GM18867 (cell line): ENCODE results near the gene CDH2.

Experiments used
- ATAC-seq: cut with Tn5 transposase; IDR thresholded peaks from one replicate; pipeline ENCODE4 v1.9.1; 2021; ENCODE audit warnings: mild to moderate bottlenecking, moderate library complexity; ENCODE audit not compliant: unreplicated experiment

The CDH2 gene

DNA sequence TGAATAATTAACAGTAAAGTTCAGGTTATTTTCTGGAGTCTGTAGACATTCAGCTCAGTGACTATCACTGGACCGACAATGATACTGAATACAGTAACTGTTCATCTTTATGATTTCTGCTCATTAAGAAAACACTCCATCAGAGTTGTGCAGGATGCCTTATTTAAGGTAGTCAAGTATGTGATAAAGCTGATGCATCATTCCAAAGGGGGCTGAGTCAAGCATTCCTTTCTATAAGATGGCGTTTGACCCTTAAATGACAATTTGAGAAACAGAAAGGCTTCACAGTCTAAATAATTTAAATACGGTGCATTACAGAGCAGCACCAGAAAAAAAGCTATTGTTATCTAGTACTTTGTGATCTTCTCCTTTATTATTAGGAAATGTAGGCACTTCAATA lies 131.1 kb downstream of the CDH2 start:
- ATAC-seq, result no peak

DNA sequence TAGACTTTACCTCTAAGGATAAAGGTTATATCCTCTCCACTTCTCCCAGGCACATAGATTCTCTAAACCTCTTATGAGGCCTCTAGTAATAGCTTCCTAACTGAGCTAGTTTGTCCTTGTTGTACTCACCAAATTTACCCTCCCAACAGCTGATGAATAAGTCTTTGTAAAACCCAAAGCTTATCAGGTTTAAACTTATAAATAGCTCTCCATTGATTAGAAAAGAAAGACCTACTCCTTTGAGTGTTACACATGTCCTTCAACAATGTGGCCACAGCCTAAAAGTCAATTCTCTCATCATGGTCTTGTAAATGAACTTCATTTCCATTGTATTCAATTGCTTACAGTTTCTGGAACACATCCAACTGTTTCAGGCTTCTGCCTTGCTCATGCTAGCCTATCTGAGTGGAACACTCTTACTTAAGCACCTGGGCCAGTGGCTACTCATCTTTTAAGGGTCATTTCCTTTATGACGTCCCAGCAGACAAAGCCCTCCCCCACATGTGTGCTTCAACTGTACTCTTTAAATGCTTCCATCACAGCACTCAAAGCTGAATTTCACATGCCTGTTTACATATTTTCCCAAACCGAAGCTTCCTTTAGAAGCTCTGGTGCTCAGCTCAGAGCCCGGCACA lies 131.6 kb downstream of the CDH2 start:
- no peak for ATAC-seq

DNA sequence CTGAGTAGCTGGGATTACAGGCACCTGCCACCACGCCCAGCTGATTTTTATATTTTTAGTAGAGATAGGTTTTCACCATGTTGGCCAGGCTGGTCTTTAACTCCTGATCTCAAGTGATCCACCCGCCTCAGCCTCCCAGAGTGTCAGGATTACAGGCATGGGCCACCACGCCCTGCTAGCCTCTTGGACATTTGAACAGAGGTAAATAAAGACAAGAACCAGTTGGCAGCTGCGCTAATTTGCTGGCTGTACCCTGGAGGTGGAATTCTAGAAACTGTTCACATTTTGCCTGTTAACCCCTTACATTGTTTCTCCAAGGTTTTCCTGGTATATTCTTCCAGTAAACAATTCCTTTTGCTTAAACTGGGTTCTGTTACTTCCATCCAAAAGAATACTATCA lies 132.9 kb downstream of the CDH2 start:
- no peak for ATAC-seq

DNA sequence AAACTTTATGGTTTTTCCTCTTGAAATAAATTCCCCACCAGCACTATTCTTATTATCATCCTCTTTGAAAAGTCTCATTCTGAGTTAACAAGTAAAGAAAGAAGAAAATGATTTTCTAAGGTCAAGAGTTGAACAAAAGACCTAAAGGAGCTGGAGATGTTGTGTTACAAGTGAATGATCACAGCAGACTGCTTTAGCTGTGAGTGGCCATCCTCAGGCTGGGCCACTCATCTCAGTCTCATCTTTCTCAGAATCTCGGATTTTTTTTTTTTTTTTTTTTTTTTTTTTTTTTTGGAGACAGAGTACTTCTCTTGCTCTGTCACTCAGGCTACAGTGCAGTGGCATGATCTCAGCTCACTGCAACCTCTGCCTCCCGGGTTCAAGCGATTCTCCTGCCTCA lies 133.3 kb downstream of the CDH2 start:
- ATAC-seq, result no peak

DNA sequence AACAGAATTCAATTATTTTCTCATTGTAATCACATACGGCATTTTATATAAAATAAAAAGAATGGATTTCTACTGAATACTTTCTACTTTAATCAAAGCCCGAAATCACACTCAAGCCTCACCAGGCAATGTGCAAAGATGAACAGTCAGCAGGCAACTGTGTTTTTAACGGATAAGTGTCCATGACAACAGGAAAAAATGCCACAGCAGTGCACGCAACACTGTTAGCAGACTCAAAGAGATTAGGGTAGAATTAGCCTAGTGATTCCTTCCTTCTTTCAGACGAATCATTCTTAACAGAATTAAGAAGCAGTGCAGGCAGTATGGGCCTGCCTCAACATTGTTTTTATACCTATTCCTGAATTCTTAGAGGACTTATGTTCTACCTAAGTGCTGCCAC lies 135.6 kb downstream of the CDH2 start:
- ATAC-seq, result no peak

DNA sequence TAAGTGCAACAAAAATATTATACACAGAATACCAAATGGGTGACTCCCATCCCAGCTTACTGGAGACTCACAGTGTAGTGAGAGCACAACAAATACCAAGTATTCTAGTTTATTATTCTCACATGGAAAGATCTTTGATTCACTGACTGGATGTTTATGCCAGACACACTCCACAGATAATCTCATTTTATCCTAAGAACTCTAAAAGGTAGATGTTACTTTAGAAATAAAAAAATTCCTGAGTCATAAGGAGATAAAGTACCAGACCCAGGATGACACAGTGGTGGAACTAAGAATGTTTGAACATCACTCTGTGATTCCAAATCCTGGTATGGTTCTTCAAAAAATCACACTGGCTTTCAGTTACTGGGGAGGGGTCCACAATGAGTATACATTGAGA lies 136.2 kb downstream of the CDH2 start:
- no peak for ATAC-seq

DNA sequence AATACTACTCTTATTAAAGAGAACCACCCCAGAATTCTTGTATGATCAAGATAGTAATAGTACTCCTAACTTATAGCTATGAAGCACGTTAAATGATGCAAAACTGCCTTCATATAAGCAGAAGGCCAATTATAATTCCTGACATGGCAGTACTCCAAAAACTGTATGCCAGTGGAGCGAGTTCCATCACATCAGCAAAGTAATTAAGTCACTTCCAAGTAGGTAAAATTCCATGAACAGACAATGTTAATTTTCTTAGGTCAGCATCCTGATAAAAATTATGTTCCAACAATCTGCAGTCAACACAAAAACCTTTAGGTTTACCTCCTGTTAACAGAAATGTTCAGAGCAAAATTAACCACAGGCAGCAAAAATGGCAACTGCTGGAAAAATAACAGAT lies 136.7 kb downstream of the CDH2 start:
- ATAC-seq, result no peak

DNA sequence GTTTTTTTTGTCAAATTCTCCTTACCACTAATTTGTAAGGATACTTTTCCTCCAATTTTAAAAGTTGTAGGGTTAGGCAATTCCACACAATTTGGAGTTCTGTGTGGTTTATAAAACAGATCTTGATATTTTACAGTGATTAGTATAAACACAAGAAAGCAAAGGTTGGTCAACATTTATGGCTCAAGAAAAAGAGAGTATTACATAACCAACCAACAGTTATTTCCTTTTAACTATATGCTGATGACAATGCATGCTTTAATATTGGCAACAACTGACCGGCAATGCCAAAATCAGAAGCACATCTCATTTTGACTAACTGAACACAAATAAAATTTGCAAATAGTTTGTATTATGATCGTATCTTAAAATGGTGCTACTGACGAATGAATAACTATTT lies 137.2 kb downstream of the CDH2 start:
- no peak for ATAC-seq

DNA sequence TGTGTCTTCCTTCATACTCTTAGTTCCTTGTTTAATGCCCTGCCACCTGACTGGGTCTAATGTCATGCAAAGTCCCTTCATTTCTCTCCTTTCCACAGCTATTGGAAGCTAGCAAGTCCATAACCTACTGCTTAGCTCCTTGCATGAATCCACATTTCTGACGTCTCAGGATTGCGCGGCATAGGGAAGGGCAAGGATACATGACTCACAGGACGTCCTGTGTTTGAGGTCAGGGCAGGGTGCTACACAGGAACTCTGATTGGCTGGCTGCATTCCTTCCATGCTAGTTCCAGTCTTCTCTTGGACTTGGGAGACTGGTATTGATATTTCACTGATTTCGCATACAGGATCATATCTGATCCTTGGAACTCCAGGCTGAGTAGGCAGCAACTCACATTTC lies 137.9 kb downstream of the CDH2 start:
- no peak for ATAC-seq

DNA sequence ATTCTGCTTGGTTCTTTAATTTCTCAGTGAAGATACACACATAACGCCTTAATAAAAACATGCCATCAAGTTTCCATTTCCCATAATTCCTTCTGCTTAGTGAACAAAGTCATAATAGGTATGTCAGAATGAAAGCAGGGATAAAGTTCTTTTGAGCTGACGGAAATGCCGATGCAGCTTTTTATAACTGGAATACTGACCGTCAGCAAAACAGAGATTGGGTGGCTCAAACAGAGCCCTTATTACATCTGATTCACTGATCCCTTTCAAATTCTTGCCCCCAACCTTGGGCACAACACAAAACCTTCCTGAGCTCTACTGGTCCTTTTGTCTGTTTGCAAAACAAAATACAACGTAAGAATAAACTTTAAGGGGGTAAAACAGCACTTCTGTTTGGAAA lies 140.4 kb downstream of the CDH2 start:
- no peak for ATAC-seq

DNA sequence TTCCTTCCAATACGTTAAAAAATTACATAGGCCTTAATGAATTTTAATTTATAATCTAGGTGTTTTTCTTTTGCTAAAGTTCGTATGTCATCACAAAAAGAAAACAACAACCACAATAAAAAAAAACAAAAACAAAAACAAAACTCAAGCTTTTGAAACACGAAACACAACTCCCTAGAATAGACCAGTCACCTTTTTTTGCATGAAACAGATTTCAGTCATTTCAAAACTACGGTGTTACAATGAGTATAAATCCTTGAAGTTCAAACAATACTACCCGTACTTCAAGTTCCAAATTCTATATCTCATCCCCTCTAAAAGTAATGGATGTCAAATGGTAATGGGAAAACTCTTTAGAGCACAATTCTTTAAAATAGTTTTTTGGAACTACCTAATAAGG lies 142.4 kb downstream of the CDH2 start:
- ATAC-seq, result peak; percentile 81

DNA sequence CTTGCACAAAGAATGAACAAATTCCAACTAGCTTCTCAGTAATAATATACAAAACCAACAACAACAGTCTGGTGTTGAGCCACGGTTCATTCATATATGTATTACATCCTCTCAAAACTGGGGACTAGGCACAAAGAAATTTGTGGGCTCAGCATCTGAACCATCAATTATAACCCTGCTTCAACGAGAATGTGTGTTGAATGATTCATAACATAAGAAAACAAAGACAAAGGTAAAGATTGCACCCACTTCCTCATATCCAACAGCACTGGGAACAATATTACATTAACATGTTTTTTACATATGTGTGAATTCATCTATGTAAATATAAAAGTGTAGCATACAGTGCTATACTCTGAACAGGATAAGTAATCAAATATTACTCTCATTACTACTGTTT lies 144.8 kb downstream of the CDH2 start:
- ATAC-seq, result no peak

DNA sequence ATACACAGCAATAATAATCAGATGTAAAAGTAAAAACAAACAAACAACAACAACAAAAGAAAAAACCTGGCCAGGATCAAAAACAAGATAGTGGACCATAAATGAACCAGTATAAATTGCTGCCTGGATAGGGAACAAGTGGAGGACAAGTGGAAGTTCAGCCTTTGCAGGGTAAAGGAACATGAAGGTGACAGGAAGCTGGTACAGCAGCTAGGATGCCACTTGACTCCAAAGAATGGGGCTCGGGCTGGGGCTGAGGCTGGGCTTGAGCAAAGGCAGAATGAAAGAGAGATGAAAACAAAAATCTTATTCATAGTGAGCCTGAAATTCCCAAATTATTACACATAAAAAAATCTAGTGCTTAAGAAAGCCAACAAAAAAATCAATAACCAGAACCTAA lies 146.5 kb downstream of the CDH2 start:
- no peak for ATAC-seq

DNA sequence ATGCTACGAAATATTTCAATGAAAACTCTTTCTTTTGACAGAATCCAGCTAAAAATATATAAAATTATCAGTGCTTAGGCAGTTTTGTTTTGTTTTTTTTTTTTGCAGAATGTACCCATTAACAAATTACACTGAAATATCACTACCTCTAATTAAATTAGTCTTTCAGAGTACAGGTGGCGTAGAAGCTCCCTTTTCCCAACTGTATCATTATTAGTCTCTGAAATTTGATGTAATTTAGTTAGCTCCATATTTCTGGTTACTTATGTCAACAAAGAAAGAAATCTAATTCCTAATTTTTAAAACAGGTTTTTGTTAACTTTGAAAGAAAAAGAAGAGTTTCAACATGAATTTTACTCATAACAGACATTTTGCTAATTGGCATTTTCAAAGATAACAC lies 149.2 kb downstream of the CDH2 start:
- ATAC-seq, result no peak

DNA sequence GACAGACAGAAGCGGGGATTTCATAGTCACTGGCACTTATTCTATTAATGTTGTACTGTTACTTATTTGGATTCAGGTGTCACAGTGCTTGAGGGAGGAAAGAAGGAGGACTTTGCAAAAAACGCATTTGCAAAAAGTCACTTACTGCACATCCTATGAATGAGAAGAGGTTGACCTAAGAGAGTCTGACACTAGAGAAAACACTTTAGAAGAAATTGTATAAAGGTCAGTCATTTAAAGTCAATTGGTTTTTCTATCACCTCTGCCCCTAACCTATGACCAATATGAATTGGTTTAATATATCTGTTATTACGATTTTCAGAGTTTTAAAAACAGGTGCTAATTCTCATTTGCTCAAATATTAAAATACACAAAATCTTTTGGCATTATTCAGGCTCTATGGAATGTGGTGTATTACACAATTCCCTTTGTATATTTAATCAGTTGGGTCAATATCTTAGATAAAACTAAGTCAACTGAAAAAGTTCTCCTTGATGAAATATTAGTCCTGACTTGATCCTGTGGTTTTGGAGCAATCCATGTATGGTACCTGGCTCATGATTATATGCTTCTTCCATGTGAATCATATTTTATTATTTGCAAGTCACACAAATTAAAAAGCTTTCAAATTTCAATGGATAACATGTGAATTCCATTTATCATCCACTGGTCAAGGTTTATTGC lies 157.4 kb downstream of the CDH2 start:
- no peak for ATAC-seq

DNA sequence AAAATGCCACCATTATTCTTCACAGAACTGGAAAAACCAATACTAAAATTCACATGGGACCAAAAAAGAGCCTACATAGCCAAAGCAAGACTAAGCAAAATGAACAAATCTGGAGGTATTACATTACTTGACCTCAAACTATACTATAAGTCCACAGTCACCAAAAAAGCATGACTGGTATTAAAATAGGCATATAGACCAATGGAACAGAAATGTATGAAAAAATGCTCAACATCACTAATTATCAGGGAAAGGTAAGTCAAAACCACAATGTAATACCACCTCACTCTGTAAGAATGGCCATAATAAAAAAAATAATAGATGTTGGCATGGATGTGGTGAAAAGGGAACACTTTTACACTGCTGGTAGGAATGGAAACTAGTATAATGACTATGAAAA lies 158.6 kb downstream of the CDH2 start:
- ATAC-seq, result no peak

DNA sequence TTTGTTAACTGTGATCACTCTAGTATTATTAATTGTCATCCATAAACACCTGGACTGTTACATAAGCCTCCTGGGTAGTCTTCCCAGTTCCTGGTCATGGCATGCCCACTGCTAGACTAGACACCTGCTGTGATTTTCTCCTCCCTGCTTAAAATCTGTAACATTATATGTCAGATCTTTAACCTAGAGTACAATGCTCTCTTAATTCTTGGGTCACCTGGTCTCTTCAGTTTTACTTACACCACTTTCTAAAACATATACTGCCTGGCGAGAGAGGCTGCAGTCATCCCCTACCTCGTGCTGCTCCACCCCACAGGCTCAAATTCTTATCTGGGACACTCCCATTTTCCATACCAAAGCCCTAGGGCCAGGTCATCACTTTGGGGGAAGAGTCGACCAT lies 161.3 kb downstream of the CDH2 start:
- no peak for ATAC-seq

DNA sequence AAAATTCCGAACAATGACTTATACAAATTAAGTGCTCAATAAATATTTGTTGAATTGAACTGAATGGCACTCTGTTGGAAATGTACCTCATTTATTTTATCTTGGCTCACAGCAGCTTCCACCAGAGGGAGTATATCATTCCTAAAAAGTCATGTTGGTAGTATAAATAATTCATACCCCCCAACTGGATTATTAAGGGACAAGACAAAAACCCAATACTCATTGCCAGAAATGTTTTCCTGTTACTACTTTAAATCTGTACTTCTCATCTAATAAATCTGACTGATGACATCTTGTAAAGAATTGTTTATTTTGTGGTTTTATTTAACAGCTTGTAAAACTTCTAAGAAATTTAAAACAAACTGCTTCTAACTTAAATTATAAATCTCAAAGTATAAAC lies 163.9 kb downstream of the CDH2 start:
- ATAC-seq, result no peak

DNA sequence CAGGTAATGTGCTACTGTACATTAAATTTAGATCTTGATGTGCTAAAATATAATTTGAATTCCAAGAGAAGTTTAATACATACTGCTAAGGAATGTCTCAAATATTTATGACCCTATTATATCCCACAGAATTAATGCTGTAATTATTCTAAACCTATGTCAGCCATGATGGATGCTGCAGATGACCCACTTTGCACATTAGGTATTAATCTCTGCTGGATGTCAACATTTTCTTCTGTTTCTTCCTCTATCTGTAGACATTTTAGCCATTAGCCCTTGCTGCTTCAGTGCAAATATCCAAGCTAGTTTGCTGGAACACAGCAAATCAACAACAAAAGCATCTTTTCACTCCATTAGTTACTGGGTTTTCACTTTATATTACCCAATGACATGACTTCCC lies 164.6 kb downstream of the CDH2 start:
- no peak for ATAC-seq

DNA sequence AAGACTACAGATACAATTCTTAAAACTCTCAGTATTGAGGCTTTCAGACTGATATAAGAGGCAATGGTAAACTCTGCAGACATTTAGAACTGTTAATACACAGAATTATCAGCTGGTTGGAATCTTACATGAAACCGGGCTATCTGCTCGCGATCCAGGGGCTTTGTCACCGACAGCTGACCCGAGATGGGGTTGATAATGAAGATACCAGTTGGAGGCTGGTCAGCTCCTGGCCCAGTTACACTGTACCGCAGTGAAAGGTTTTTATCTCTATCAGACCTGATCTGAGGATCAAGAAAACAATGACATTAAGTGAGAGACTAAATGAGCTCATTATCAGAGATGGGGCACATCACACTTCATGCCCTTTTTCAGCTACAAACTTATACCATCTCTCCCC lies 167.3 kb downstream of the CDH2 start:
- no peak for ATAC-seq

DNA sequence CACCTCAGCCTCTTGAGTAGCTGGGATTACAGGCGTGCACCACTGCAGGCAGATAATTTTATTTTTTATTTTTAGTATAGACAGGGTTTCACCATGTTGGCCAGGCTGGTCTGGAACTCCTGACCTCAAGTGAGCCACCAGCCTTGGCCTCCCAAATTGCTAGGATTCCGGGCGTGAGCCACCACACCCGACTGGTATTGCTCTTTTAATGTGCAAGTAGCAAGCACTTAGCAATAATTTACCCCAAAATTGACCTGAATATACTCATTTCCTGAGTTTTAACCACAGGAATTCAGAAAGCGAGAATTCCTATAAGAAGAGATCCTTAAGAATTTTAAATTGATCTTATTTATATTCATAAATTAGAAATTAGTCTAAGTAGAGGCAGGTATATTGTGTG lies 169.1 kb downstream of the CDH2 start:
- ATAC-seq, result no peak

DNA sequence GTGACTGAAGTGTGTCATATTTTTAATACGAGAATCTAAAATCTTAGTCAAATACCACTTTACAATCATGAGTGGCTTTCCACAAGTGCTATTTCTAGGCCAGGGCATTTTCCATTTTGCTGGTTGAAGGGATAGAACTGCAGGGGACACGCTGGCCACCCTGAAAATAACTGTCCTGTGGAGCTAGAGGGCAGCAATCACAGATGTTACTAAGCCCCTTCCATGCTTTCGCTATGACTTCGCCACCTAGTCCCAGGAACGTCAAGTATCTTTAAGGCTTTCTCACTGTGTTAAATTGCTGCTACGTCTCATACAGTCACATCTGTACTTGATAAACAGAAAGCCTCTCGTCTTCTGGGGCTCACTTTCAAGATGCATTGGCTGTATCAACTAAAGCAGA lies 171.8 kb downstream of the CDH2 start:
- no peak for ATAC-seq

DNA sequence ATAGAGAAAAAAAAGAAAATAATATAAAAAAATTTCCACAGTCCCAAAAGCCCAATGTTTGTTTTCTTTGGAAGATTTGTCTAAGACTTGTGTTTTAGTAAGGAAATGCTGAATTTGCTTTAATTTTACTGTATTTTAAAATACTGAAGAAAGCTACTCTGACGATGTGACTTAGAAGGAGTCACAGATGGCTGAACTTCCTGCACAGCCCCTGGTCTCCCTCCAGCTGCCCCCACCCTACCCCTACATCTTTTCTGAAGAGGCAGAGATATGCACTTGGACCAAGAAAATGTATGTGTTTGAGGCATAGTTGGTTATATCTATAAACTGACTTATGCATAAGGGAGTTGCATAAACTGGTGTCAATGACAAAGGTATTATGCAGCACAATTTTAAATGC lies 172.3 kb downstream of the CDH2 start:
- ATAC-seq, result no peak
